Nasal cavity respiratory epithelium epithelial cell of viscerocranial mucosa (primary cell): ENCODE measurements around the gene TMEM231. TPM values are rescaled to one million over a fixed set of nuclear protein-coding genes. Genes with fewer than 3 reads are reported as not detected.

Source experiments
- total RNA-seq: library from RNA; depleted of rRNA; stranded (reverse); fragments of >200 nt; gene quantifications from 2 replicates; pipeline ENCODE4 v1.2.3, GENCODE V29; 2014

The TMEM231 gene, protein sequence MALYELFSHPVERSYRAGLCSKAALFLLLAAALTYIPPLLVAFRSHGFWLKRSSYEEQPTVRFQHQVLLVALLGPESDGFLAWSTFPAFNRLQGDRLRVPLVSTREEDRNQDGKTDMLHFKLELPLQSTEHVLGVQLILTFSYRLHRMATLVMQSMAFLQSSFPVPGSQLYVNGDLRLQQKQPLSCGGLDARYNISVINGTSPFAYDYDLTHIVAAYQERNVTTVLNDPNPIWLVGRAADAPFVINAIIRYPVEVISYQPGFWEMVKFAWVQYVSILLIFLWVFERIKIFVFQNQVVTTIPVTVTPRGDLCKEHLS
- 9.9 and 11.2 TPM in 2 replicates for total RNA-seq

DNA sequence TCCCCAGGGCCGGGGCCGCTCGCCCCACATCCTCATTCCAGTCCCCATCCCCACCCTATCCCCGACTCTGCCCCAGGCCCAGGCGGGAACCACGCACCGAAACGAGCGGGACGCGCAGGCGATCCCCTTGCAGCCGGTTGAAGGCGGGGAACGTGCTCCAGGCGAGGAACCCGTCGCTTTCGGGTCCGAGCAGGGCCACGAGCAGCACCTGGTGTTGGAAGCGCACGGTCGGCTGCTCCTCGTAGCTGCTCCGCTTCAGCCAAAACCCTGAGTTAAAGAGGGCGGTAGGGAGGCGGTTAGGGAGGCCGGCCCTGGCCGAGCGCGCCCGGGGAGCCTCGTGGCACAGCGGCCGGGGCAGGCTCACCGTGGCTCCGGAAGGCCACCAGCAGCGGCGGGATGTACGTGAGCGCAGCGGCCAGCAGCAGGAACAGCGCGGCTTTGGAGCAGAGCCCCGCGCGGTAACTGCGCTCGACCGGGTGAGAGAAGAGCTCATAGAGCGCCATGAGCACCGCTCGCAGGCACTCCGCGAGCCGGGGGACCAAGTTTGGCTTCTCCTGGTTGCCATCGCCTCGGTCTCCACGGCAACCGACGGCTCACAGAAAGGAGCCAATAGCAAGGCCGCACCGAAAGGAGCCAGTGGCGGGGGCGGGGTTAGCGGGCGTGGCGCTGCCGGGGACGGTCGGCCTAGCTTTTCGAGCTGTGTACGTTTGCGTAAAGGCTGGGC lies at the start of gene TMEM231:
Gene TMEM231 (minus strand): TSS at position 546 of the 724 bp plus-strand sequence. CDS start 43 bp downstream, at position 503.

GRCh38 chr16:75566040-75566757 lies 10.1 kb upstream of the TMEM231 start, which contains the start of gene GABARAPL2:
Gene GABARAPL2 (plus strand): TSS chr16:75566379. CDS start chr16:75566487, 108 bp downstream.

DNA sequence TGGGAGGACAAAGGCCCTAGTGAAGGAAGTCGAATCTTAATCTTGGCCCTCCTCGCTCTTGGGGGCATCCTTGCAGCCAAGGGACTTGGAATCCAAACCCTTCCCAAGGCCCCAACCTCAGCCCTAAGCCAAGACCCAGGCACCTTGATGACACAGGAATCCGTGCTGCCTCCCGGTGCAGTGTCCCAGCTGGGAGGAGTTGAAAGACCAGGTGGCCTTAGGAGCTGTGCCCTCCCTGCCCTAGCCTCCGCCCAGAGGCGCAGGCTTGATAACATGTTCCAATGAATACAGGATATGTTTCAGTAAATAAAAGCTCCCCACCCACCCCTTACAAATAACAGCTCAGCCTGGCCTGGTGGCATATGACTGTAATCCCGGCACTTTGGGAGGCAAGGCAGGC lies 20.2 kb downstream of the TMEM231 start, which contains the start of gene CHST5:
Gene CHST5 (minus strand): TSS at position 208 of the 400 bp plus-strand sequence. CDS start 5,724 bp downstream, outside the sequence.

GRCh38 chr16:75495076-75495674 lies 60.9 kb downstream of the TMEM231 start, which contains the start of gene CHST6:
Gene CHST6 (minus strand): TSS chr16:75495441. CDS start chr16:75479828, 15,613 bp downstream.

Other genes with a start within 250 kb of the TMEM231 start
- 54.0 and 85.4 TPM in 2 replicates for gene CFDP1, start 122.7 kb downstream of the TMEM231 start, total RNA-seq
- 35.5 and 44.8 TPM in 2 replicates for gene TMEM170A, start 91.6 kb downstream of the TMEM231 start, total RNA-seq
- 1.0 and 2.8 TPM in 2 replicates for gene CHST6, start 60.8 kb downstream of the TMEM231 start, total RNA-seq
- gene CHST5, start 20.1 kb downstream of the TMEM231 start, total RNA-seq = not detected in 2 replicates
- 26.0 and 37.9 TPM in 2 replicates for gene GABARAPL2, start 10.1 kb upstream of the TMEM231 start, total RNA-seq
- gene ADAT1, start 67.0 kb upstream of the TMEM231 start, total RNA-seq = 74.2 and 88.3 TPM in 2 replicates
- 134 and 149 TPM in 2 replicates for gene KARS1, start 91.4 kb upstream of the TMEM231 start, total RNA-seq
- gene TERF2IP, start 91.5 kb upstream of the TMEM231 start, total RNA-seq = 33.5 and 38.3 TPM in 2 replicates
- gene CPHXL2, start 120.8 kb upstream of the TMEM231 start, total RNA-seq = not detected in 2 replicates
- not detected in 2 replicates for gene DUXB, start 145.2 kb upstream of the TMEM231 start, total RNA-seq
- not detected in 2 replicates for gene CPHXL, start 170.2 kb upstream of the TMEM231 start, total RNA-seq